HepG2 (cell line): Measurements from ENCODE around the gene HYAL2. TPM values are rescaled to one million over a fixed set of nuclear protein-coding genes. Genes with fewer than 3 reads are reported as not detected.

Experiments
- JUNB ChIP-seq: sonication (generic); formaldehyde crosslinking; IDR thresholded peaks from 2 replicates; pipeline ENCODE4 v1.8.0; 2022; ENCODE audit warnings: missing genetic modification reagents, mild to moderate bottlenecking, borderline replicate concordance
- MEIS2 ChIP-seq: sonication (generic); formaldehyde crosslinking; IDR thresholded peaks from 2 replicates; pipeline ENCODE4 v1.9.0; 2021; ENCODE audit warnings: mild to moderate bottlenecking, missing genetic modification reagents
- POLR2A ChIP-seq, 2 experiments: IDR thresholded peaks; 2 replicates each; pipeline ENCODE4 v1.6.1; 2011; ENCODE audit warnings: low read depth in 2 of 2, low read length in 2 of 2, mild to moderate bottlenecking in 1 of 2, moderate library complexity in 1 of 2; ENCODE audit not compliant: insufficient read depth in 1 of 2
- TARDBP ChIP-seq: sonication (generic); formaldehyde crosslinking; IDR thresholded peaks from 2 replicates; pipeline ENCODE4 v1.8.0; 2022; ENCODE audit warnings: mild to moderate bottlenecking, missing genetic modification reagents
- YEATS4 ChIP-seq: sonication (generic); formaldehyde crosslinking; IDR thresholded peaks from 2 replicates; pipeline ENCODE4 v1.4.0; 2020; ENCODE audit warnings: missing genetic modification reagents, borderline replicate concordance
- ZNF335 ChIP-seq: sonication (generic); formaldehyde crosslinking; IDR thresholded peaks from 2 replicates; pipeline ENCODE4 v1.4.0; 2020; ENCODE audit warnings: missing genetic modification reagents
- ZNF703 ChIP-seq: sonication (generic); formaldehyde crosslinking; IDR thresholded peaks from 2 replicates; pipeline ENCODE4 v1.5.1; 2020; ENCODE audit warnings: missing genetic modification reagents, mild to moderate bottlenecking, moderate library complexity, borderline replicate concordance
- ZNF879 ChIP-seq: sonication (generic); formaldehyde crosslinking; IDR thresholded peaks from 2 replicates; pipeline ENCODE4 v1.8.1; 2023; ENCODE audit warnings: missing genetic modification reagents
- polyA plus RNA-seq, 8 experiments: library from polyadenylated mRNA; depleted of rRNA in 3 of 8; stranded (reverse) in 7 of 8; unstranded in 1 of 8; fragments of >200 nt; fragmentation: Illumina TruSeq in 4 of 8; extraction: Trizol in 4 of 8; gene quantifications; 2 replicates each; pipeline versions ENCODE4 v1.2.1 to v1.2.3, GENCODE V29; 2011 to 2016; ENCODE audit warnings: low read depth in 4 of 8, missing spikeins in 1 of 8, mixed read lengths in 1 of 8; ENCODE audit not compliant: insufficient read depth in 1 of 8
- total RNA-seq, 5 experiments: library from RNA; depleted of rRNA; stranded (reverse); fragments of >200 nt; fragmentation: Illumina TruSeq; extraction: Trizol; gene quantifications; 2 replicates each; pipeline ENCODE4 v1.2.3, GENCODE V29; 2016; ENCODE audit warnings: low read depth in 1 of 5
- TF ChIP-seq, protein P1 (sequence below), 2 experiments: IDR thresholded peaks; 2 replicates each; pipeline ENCODE4 v1.6.1; 2011 to 2012; ENCODE audit warnings: low read length in 2 of 2, borderline replicate concordance in 1 of 2, low read depth in 1 of 2, mild to moderate bottlenecking in 1 of 2, moderate library complexity in 1 of 2
- TF ChIP-seq, protein P2 (sequence below): sonication (generic); formaldehyde crosslinking; conservative IDR thresholded peaks from 2 replicates; pipeline ENCODE4 v1.4.0; 2020; ENCODE audit warnings: missing genetic modification reagents
- TF ChIP-seq, protein P3 (sequence below): sonication (generic); formaldehyde crosslinking; IDR thresholded peaks from 2 replicates; pipeline ENCODE4 v1.8.0; 2022; ENCODE audit warnings: mild to moderate bottlenecking, missing genetic modification reagents, moderate library complexity
- TF ChIP-seq, protein P4 (sequence below): sonication (generic); formaldehyde crosslinking; IDR thresholded peaks from 2 replicates; pipeline ENCODE4 v1.8.1; 2023; ENCODE audit warnings: mild to moderate bottlenecking, missing genetic modification reagents

Gene HYAL2
- total and polyA plus RNA-seq, 2 of the 13 experiments (the other 11 are each of a cell fraction or from before 2014, with no cell fraction given): 76.2 to 102 TPM

DNA sequence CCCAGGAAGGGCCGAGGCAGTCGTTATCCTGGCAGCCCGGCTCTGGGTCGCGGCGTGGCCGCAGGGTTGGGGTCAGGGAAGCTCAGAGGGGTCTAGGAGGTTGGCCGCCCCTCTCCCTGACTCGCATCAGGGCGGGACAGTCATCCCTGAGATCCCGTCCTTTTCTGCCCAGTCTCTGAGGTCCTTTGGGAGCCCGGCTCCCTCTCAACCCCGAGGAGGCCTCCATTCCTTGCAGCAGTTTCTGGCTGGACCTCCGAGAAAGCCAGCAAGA lies 495 bp downstream of the HYAL2 start (continued):
- TF ChIP-seq YEATS4 (CRISPR knock-in tag) (peak; percentile 36), ZNF335 (CRISPR knock-in tag) (no peak), JUNB (CRISPR knock-in tag) (no peak), TARDBP (peak; percentile 49; the same call in 1 of the 2 replicates), POLR2A (IDR thresholded peaks at IDR 0.05; ENCODE audit: insufficient read depth in 1 of 2, low read depth in 2 of 2, low read length in 2 of 2) (peak in 1 of 2 experiments; percentile 74; a peak in 2 of 4 replicates), ZNF703 (CRISPR knock-in tag) (no peak), MEIS2 (CRISPR knock-in tag) (0 out of 2 replicates have a peak, but pooled peaks have one; percentile 17), ZNF879 (CRISPR knock-in tag) (no peak)
- TF ChIP-seq, protein P1, sequence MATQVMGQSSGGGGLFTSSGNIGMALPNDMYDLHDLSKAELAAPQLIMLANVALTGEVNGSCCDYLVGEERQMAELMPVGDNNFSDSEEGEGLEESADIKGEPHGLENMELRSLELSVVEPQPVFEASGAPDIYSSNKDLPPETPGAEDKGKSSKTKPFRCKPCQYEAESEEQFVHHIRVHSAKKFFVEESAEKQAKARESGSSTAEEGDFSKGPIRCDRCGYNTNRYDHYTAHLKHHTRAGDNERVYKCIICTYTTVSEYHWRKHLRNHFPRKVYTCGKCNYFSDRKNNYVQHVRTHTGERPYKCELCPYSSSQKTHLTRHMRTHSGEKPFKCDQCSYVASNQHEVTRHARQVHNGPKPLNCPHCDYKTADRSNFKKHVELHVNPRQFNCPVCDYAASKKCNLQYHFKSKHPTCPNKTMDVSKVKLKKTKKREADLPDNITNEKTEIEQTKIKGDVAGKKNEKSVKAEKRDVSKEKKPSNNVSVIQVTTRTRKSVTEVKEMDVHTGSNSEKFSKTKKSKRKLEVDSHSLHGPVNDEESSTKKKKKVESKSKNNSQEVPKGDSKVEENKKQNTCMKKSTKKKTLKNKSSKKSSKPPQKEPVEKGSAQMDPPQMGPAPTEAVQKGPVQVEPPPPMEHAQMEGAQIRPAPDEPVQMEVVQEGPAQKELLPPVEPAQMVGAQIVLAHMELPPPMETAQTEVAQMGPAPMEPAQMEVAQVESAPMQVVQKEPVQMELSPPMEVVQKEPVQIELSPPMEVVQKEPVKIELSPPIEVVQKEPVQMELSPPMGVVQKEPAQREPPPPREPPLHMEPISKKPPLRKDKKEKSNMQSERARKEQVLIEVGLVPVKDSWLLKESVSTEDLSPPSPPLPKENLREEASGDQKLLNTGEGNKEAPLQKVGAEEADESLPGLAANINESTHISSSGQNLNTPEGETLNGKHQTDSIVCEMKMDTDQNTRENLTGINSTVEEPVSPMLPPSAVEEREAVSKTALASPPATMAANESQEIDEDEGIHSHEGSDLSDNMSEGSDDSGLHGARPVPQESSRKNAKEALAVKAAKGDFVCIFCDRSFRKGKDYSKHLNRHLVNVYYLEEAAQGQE (IDR thresholded peaks at IDR 0.05; ENCODE audit: borderline replicate concordance in 1 of 2, low read depth in 1 of 2, low read length in 2 of 2): no peak
- TF ChIP-seq, protein P2, sequence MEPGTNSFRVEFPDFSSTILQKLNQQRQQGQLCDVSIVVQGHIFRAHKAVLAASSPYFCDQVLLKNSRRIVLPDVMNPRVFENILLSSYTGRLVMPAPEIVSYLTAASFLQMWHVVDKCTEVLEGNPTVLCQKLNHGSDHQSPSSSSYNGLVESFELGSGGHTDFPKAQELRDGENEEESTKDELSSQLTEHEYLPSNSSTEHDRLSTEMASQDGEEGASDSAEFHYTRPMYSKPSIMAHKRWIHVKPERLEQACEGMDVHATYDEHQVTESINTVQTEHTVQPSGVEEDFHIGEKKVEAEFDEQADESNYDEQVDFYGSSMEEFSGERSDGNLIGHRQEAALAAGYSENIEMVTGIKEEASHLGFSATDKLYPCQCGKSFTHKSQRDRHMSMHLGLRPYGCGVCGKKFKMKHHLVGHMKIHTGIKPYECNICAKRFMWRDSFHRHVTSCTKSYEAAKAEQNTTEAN (CRISPR knock-in tag): no peak
- TF ChIP-seq, protein P3, sequence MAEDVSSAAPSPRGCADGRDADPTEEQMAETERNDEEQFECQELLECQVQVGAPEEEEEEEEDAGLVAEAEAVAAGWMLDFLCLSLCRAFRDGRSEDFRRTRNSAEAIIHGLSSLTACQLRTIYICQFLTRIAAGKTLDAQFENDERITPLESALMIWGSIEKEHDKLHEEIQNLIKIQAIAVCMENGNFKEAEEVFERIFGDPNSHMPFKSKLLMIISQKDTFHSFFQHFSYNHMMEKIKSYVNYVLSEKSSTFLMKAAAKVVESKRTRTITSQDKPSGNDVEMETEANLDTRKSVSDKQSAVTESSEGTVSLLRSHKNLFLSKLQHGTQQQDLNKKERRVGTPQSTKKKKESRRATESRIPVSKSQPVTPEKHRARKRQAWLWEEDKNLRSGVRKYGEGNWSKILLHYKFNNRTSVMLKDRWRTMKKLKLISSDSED (CRISPR knock-in tag): no peak
- TF ChIP-seq, protein P4, sequence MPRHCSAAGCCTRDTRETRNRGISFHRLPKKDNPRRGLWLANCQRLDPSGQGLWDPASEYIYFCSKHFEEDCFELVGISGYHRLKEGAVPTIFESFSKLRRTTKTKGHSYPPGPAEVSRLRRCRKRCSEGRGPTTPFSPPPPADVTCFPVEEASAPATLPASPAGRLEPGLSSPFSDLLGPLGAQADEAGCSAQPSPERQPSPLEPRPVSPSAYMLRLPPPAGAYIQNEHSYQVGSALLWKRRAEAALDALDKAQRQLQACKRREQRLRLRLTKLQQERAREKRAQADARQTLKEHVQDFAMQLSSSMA (CRISPR knock-in tag): no peak
